Mesendoderm (in vitro differentiated cells): ENCODE data around the gene BTLA. TPM values are rescaled to one million over a fixed set of nuclear protein-coding genes. Genes with fewer than 3 reads are reported as not detected.
A peak's percentile ranks its signal among the peaks of the same experiment; 100 is the strongest.

Experiments used
- DNase-seq: peaks from one replicate; pipeline ENCODE4 v3.0.0; 2013
- H2AK5ac ChIP-seq: 2 replicates; pipeline ENCODE4 v1.6.1; 2013; ENCODE audit warnings: low read length, inconsistent platforms
- H2BK120ac ChIP-seq: 2 replicates; pipeline ENCODE4 v1.6.1; 2013; ENCODE audit warnings: low read depth, mild to moderate bottlenecking, low read length, moderate library complexity, mixed read lengths
- H2BK15ac ChIP-seq: replicated peaks from 2 replicates; pipeline ENCODE4 v1.6.1; 2013; ENCODE audit warnings: low read depth, mild to moderate bottlenecking, moderate library complexity
- H2BK5ac ChIP-seq: 2 replicates; pipeline ENCODE4 v1.6.1; 2013; ENCODE audit warnings: low read length, inconsistent platforms
- H3K18ac ChIP-seq: 2 replicates; pipeline ENCODE4 v1.6.1; 2013; ENCODE audit warnings: mild to moderate bottlenecking, low read length, mixed read lengths
- H3K23ac ChIP-seq: one replicate; pipeline ENCODE4 v1.6.1; 2013; ENCODE audit warnings: low read length
- H3K27ac ChIP-seq: 2 replicates; pipeline ENCODE4 v1.5.1; 2013; ENCODE audit warnings: low read depth, mild to moderate bottlenecking, inconsistent platforms, low read length, moderate library complexity
- H3K27me3 ChIP-seq: 2 replicates; pipeline ENCODE4 v1.6.1; 2013; ENCODE audit warnings: low read length, control low read depth, mild to moderate bottlenecking, inconsistent platforms; ENCODE audit not compliant: insufficient read depth, poor library complexity
- H3K36me3 ChIP-seq: 2 replicates; pipeline ENCODE4 v1.6.1; 2013; ENCODE audit warnings: low read length, inconsistent platforms; ENCODE audit not compliant: control insufficient read depth, insufficient read depth
- H3K4ac ChIP-seq: one replicate; pipeline ENCODE4 v1.6.1; 2013; ENCODE audit warnings: low read depth, mild to moderate bottlenecking, low read length, moderate library complexity
- H3K4me1 ChIP-seq: 2 replicates; pipeline ENCODE4 v1.6.1; 2013; ENCODE audit warnings: low read depth, low read length, inconsistent platforms; ENCODE audit not compliant: control insufficient read depth
- H3K4me2 ChIP-seq: 2 replicates; pipeline ENCODE4 v1.6.1; 2013; ENCODE audit warnings: low read length
- H3K4me3 ChIP-seq: 2 replicates; pipeline ENCODE4 v1.5.1; 2013; ENCODE audit warnings: mild to moderate bottlenecking, low read length
- H3K56ac ChIP-seq: one replicate; pipeline ENCODE4 v1.6.1; 2013; ENCODE audit warnings: low read length
- H3K79me1 ChIP-seq: 2 replicates; pipeline ENCODE4 v1.6.1; 2013; ENCODE audit warnings: low read length, inconsistent platforms
- H3K79me2 ChIP-seq: 2 replicates; pipeline ENCODE4 v1.6.1; 2013; ENCODE audit warnings: mild to moderate bottlenecking, low read length; ENCODE audit not compliant: control insufficient read depth, insufficient read depth
- H3K9ac ChIP-seq: 2 replicates; pipeline ENCODE4 v1.6.1; 2013; ENCODE audit warnings: low read length, inconsistent platforms
- H4K5ac ChIP-seq: one replicate; pipeline ENCODE4 v1.6.1; 2013; ENCODE audit warnings: low read length
- H4K8ac ChIP-seq: one replicate; pipeline ENCODE4 v1.6.1; 2013; ENCODE audit warnings: low read depth, mild to moderate bottlenecking, control low read depth, low read length, moderate library complexity
- WGBS: extraction: QIAGEN DNeasy Blood & Tissue Kit; methylation state at CpG from one replicate; pipeline ENCODE4 v1.1.7; 2013; ENCODE audit warnings: low lambda C conversion rate, missing lambda C conversion rate; ENCODE audit not compliant: insufficient coverage; ENCODE audit errors: extremely low coverage; 5-methylcytosine and 5-hydroxymethylcytosine counted together
- polyA plus RNA-seq, 2 experiments: library from polyadenylated mRNA; stranded (reverse); fragments of 200-250 nt; gene quantifications; one replicate each; pipeline ENCODE4 v1.2.3, GENCODE V29; 2013

Gene BTLA
- polyA plus RNA-seq (2013, experiment 1 of 2): 0.06 TPM
- polyA plus RNA-seq (2013, experiment 2 of 2): 0.11 TPM

GRCh38 chr3:112498914-112499711, at the start of gene BTLA:
Gene BTLA (minus strand): TSS chr3:112499472. CDS start chr3:112499358, 114 bp downstream.
- no peak within 1 kb of the TSS for H2BK5ac ChIP-seq
- no peak within 1 kb of the TSS for H3K4me2 ChIP-seq
- no peaks in the 10 kb centered on the region for H3K4me1 ChIP-seq
- H3K79me1 ChIP-seq: no peaks in the 10 kb centered on the region
- WGBS: no CpG with 5 or more reads among the region's 12 CpGs
- no peak within 1 kb of the TSS for H3K56ac ChIP-seq
- H4K8ac ChIP-seq: no peak within 1 kb of the TSS
- no peak within 1 kb of the TSS for H2BK15ac ChIP-seq
- no peak within 1 kb of the TSS for H2AK5ac ChIP-seq
- no peak within 1 kb of the TSS for H2BK120ac ChIP-seq
- H3K9ac ChIP-seq: no peak within 1 kb of the TSS
- H3K4me3 ChIP-seq: no peak within 1 kb of the TSS
- H3K4ac ChIP-seq: no peak within 1 kb of the TSS
- no peaks in the 10 kb centered on the region for H3K36me3 ChIP-seq
- no peaks in the 10 kb centered on the region for H3K79me2 ChIP-seq
- H3K27ac ChIP-seq: no peak within 1 kb of the TSS
- H3K23ac ChIP-seq: no peak within 1 kb of the TSS
- H3K27me3 ChIP-seq: no peaks in the 10 kb centered on the region
- DNase-seq: no peak
- H4K5ac ChIP-seq: no peak within 1 kb of the TSS
- H3K18ac ChIP-seq: no peak within 1 kb of the TSS

GRCh38 chr3:112546216-112546759, 47.0 kb upstream of the BTLA start:
- H3K36me3 ChIP-seq: no peaks in the 10 kb centered on the region
- WGBS: no CpG with 5 or more reads among the region's 5 CpGs
- H3K18ac ChIP-seq: no peak overlapping the region
- H3K23ac ChIP-seq: no peak overlapping the region
- no peak overlapping the region for H2AK5ac ChIP-seq
- H3K9ac ChIP-seq: no peak overlapping the region
- H3K56ac ChIP-seq: no peak overlapping the region
- H3K4me3 ChIP-seq: no peak overlapping the region
- H4K5ac ChIP-seq: no peak overlapping the region
- H3K4ac ChIP-seq: no peak overlapping the region
- DNase-seq: no peak
- no peaks in the 10 kb centered on the region for H3K27me3 ChIP-seq
- H4K8ac ChIP-seq: no peak overlapping the region
- no peaks in the 10 kb centered on the region for H3K79me2 ChIP-seq
- H3K4me1 ChIP-seq: no peaks in the 10 kb centered on the region
- no peaks in the 10 kb centered on the region for H3K79me1 ChIP-seq
- H3K4me2 ChIP-seq: no peak overlapping the region
- H2BK120ac ChIP-seq: no peak overlapping the region
- no peak overlapping the region for H2BK5ac ChIP-seq
- no peak overlapping the region for H2BK15ac ChIP-seq
- no peak overlapping the region for H3K27ac ChIP-seq

GRCh38 chr3:112539825-112540650, 40.8 kb upstream of the BTLA start:
- Histone ChIP-seq H3K4me3 (no peak overlapping the region), H3K36me3 (no peaks in the 10 kb centered on the region), H3K79me2 (no peaks in the 10 kb centered on the region), H3K27ac (no peak overlapping the region), H3K56ac (no peak overlapping the region), H3K79me1 (no peaks in the 10 kb centered on the region), H3K4me1 (no peaks in the 10 kb centered on the region), H3K4me2 (no peak overlapping the region), H2BK5ac (no peak overlapping the region), H3K27me3 (no peaks in the 10 kb centered on the region), H3K18ac (no peak overlapping the region), H4K5ac (no peak overlapping the region), H3K4ac (no peak overlapping the region), H3K23ac (no peak overlapping the region), H2BK120ac (no peak overlapping the region), H4K8ac (no peak overlapping the region), H2AK5ac (no peak overlapping the region), H3K9ac (no peak overlapping the region), H2BK15ac (no peak overlapping the region)
- WGBS: no CpG with 5 or more reads among the region's 1 CpG
- DNase-seq: no peak

GRCh38 chr3:112531358-112531781, 32.1 kb upstream of the BTLA start:
- H3K4ac ChIP-seq: no peak overlapping the region
- H4K8ac ChIP-seq: no peak overlapping the region
- H3K56ac ChIP-seq: no peak overlapping the region
- no peak overlapping the region for H3K4me3 ChIP-seq
- H3K23ac ChIP-seq: no peak overlapping the region
- no peaks in the 10 kb centered on the region for H3K4me1 ChIP-seq
- no peak overlapping the region for H3K27ac ChIP-seq
- H2BK5ac ChIP-seq: no peak overlapping the region
- H3K79me1 ChIP-seq: no peaks in the 10 kb centered on the region
- H3K9ac ChIP-seq: no peak overlapping the region
- no CpG with 5 or more reads among the region's 1 CpG for WGBS
- no peaks in the 10 kb centered on the region for H3K36me3 ChIP-seq
- H2BK120ac ChIP-seq: no peak overlapping the region
- H4K5ac ChIP-seq: no peak overlapping the region
- peak; percentile 16 for DNase-seq
- no peak overlapping the region for H2BK15ac ChIP-seq
- no peaks in the 10 kb centered on the region for H3K79me2 ChIP-seq
- no peak overlapping the region for H3K18ac ChIP-seq
- H3K4me2 ChIP-seq: no peak overlapping the region
- H3K27me3 ChIP-seq: no peaks in the 10 kb centered on the region
- H2AK5ac ChIP-seq: no peak overlapping the region

GRCh38 chr3:112530573-112530972, 31.3 kb upstream of the BTLA start:
- H3K56ac ChIP-seq: no peak overlapping the region
- H3K4ac ChIP-seq: no peak overlapping the region
- H3K9ac ChIP-seq: no peak overlapping the region
- no peak overlapping the region for H3K18ac ChIP-seq
- no CpG with 5 or more reads among the region's 3 CpGs for WGBS
- H3K23ac ChIP-seq: no peak overlapping the region
- no peak overlapping the region for H2BK15ac ChIP-seq
- H4K5ac ChIP-seq: no peak overlapping the region
- no peaks in the 10 kb centered on the region for H3K79me2 ChIP-seq
- H2BK5ac ChIP-seq: no peak overlapping the region
- no peak overlapping the region for H2AK5ac ChIP-seq
- no peak overlapping the region for H4K8ac ChIP-seq
- no peaks in the 10 kb centered on the region for H3K4me1 ChIP-seq
- H3K79me1 ChIP-seq: no peaks in the 10 kb centered on the region
- no peak overlapping the region for H3K27ac ChIP-seq
- no peaks in the 10 kb centered on the region for H3K27me3 ChIP-seq
- no peak overlapping the region for H3K4me2 ChIP-seq
- no peak overlapping the region for H3K4me3 ChIP-seq
- H3K36me3 ChIP-seq: no peaks in the 10 kb centered on the region
- H2BK120ac ChIP-seq: no peak overlapping the region
- no peak for DNase-seq
